GM21447 (cell line): ENCODE measurements around the gene SETD3.
A peak's percentile ranks its signal among the peaks of the same experiment; 100 is the strongest.

Experiments used
- ATAC-seq: cut with Tn5 transposase; IDR thresholded peaks from one replicate; pipeline ENCODE4 v1.9.1; 2021; ENCODE audit not compliant: unreplicated experiment

Gene SETD3

DNA sequence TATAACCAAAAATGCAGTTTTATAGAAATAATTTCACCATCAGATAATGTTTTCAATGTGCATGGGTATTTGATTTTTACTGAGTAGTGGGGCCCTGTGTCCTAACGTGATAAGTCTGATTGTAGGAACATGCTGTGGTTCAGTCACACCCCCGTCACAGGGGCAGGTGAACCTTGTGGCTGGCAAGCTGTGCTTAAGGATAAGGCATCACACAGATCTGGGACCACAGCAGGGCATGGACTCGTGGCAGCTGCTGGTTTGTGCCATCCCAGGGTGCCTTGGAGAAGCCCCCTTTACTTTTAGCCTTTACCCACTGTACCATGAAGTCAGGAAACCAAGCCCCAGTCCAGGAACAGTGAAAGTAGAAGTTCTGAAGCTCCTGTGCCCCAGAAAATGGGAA lies 17.2 kb upstream of the SETD3 start:
- ATAC-seq: no peak

DNA sequence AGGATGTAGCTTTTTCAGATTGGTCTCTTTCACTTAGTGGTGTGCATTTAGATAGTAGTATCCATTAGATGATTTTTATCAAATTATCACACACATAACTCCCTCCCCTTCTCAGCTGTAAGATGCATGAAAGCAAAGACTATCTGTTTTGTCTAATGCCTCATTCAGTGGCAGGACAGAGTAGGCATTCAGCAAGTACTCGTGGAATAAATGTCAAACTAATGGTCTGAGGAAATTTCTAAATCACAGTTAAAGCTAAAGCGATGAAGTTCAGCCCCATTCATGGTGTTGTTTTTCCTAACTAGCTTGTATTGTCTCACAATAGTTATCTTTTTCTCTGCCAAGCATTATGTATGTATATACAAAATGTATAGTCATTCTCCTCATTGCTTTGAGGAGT lies 16.7 kb upstream of the SETD3 start:
- no peak for ATAC-seq

DNA sequence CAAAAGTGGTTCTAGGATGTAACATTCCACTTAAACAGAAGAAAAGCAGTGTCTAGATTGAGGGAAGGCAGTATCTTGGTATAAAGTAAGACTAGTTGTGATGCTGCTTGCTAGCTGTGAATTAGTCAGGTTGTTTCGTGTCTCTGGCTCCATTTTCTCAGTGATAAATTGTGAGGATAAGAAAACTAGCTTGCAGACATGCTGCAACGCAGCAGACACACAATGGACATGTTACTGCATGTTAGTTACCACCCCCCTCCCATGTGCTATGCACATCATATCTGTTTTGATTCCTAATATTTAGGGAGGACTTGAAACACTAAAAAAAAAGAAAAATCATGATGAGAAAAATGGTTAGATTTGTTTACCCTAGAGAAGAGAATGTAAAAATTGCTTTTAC lies 3.4 kb upstream of the SETD3 start:
- ATAC-seq: no peak

DNA sequence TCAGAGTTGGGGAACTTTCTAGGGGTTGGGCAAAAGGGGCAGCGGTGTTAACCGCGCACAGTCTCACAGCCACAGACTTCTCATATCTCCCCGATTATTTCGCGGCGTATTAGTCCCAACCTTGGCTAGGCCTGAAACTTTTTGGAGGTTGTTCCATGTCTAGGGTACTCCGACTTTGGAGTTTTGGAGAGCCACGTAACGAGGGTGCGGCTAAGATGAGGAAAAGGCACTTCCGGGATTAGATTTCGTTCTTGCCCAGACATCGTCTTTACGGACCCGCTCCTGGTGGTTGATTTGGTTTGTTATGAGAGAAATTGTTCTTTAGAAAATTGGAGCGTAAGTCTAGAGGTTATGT lies 1.1 kb upstream of the SETD3 start:
- ATAC-seq: no peak

DNA sequence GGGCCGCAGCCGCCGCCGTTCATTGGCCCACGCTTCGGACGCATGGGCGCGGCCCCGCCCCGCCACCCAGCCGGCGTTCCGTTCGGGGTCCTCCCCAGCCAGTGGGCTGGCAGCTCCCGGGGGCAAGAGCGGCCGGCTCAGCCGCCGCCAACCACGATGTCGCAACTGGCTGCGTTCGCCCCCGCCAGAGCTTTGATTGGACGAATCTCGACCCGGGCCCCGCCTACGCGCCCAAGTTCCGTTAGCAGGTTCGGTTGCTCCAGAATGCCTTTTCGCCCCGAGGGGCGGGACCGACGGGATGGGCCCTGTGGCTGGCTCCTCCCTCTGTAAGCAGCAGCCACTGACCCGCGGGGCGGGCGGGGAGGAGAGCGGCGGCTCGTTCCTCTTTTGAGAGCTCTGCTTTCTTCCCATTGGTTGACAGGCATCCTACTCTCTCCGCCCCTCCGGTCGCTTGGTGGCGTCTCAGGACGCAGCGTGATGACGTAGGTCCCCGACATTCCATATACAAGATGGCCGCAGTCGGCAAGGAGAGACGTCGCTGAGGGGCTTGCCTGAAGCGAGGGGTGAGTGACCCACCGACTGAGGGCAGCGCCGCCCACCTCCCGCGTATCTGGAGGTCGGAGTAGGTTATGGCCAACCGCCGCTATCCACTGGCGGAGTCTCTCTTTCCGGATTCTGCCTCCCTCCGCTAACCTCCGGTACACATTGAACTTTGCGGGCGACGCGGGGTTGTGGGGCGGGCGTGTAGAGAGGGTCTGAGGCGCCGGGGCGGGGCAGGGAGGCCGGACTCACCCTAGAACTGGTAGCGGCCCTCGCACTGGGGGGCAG lies 472 bp upstream of the SETD3 start, which contains the start of gene CCNK:
Gene CCNK, plus strand, starts transcription at position 493 of the 828 bp plus-strand sequence. CDS start 11,269 bp downstream, outside the sequence.
- ATAC-seq: peak; percentile 84

DNA sequence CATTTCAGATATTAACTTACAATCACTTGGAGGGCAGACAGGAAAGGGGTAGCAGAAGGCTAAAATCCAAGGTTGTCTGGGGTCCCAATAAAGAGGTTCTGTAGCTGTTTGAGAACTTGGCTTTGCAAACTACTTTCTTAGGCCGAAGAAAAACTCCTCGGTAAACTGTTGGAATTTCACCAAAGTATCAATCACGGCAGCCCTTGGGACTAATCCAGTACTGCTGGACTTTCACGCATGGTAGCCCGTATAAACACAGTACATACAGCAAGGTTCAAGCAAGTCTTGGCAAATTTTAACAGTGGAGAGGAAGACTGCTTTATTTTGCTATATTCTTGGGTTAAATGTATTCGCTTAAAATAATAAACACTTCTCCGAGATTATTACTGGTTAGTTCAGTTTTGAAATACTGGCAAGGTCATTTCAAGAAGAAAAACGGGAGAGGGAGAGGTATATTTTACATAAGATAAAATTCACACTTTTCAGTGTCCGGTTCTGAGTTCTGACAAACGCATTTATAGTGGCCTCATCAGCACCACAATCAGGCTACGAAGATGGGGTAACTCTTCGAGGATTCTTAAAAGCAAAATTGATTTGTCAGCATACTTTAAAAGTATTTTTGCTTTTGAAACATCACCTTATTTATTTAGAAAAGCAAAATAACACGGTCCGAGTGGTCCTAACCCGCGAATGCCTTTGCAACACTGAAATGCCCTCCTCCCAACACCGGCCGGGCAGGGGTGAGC lies 1.3 kb downstream of the SETD3 start:
- ATAC-seq: no peak

DNA sequence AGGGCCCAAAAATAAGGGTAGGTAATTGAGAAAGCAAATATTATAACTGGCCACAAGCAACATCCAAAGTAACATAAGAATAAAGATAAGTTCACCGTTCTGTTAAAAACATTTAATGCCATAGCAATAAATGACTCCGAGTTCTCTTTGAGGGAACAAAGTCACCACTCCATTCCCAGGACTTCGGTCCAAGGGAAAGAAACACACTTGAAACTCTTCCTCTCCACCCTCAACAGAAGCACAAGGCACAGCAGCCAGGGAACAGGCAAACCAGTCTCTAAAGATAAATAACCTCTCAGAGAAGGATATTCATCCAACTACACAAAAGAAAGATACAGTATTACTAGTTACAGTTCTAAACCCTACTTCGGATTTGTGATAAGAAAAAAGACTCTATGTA lies 2.5 kb downstream of the SETD3 start:
- ATAC-seq: no peak

DNA sequence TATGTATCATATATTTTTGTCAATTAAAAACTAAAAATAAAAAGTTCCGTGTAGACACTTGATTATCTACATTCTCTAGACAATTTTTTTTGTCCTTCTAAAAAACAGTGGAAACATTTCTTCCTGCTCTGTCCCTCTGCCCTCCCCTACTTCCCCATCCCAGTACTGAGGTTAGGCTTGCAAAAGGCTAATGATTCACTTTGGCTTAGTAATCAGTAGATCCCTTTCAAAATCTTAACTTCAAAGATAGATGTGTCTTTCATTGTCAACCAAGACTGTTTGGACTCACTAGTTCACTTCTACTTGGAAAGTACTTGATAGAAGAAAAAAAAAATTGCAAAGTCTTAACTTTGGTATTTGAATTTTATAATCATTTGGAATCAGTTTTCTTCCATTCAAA lies 3.8 kb downstream of the SETD3 start:
- ATAC-seq: no peak

DNA sequence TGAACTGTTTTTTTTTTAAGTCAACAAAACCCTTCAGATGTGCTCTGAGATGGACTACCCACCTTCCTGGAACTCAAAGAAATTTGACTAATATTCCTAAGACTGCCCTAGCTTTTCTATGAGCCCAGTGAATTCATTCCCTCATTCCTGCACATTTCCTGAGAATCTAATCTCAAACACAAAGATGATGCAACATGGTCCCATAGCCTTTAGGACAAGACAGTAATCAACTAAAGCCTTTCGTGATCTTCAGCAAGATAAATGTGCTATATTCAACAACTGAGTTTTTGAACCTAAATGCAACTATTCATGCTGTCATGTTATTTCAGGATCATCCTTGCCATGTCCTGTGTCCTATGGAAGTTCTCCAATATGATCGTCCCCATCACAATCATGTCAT lies 5.0 kb downstream of the SETD3 start:
- ATAC-seq: no peak

DNA sequence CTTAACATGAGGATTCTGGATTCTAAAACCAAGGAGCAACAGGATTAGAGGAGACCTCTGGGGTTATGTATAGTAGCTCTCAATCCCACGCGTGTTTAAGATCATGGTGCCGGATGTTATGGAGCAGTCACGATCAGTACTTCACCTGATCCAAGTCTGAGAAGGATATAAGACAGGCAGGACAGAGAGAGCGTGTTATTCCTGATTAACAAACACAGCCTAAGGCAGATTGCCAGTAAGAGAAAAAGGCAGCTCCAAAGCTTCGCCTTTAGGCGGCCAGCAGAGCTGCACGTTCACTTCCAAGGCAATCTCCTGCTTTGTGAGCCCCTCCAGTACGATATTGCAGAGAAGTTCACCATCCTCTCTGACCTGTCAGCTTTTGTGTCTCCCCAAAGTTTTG lies 5.5 kb downstream of the SETD3 start:
- ATAC-seq: no peak

DNA sequence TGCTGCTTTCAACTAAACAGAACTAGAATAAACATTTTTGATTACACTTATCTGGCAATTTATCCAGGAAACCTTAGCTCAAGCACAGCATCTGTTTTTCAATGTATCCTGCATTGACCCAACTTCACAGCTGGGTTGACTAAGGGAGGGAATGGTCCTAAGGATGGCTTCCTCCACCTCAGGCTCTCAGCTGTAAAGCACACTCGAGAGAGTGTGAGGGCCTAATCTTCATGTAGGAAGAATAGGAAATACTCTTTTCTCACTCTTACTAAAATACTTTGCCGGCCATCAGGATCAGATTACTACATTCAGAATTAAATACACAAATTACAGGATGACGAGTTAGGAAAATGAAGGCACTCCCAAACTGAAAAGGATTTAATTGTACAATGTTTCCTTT lies 7.2 kb downstream of the SETD3 start:
- ATAC-seq: no peak

DNA sequence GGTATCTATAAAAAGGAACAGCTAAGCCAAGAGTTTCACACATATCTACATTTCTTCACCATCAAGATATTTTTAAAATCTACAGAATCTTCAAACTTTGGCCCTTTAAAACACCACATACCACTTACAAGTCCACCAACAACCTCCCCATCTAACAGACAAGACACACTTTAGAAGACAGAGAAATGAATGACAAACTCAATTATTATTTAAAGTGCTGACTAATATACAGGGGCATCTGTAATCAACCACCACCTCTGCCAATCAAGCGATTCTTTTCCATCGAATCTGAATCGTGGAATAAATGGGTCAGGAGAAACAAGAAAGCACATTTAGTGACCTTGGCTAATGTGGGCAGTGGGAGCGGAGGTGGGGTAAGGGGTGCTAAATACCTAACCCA lies 7.7 kb downstream of the SETD3 start:
- ATAC-seq: no peak

DNA sequence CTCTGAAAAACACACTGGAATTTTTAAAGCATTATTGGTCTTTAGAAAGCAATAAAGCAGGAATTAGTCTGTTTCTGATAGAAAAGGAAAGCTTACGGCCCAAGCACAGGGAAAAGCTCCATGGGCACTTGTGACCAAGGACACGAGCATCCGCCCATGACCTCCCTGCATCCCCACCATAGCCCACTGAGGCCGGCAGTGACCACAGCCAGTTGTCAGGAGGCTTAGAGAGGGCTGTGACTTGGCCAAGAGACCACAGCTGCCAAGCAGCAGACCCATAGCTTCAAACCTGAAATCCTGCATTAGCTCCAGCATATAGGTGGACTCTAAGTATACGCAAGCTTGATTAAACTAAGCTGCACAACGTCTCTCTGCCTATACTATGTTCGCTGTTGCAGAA lies 8.9 kb downstream of the SETD3 start:
- no peak for ATAC-seq

DNA sequence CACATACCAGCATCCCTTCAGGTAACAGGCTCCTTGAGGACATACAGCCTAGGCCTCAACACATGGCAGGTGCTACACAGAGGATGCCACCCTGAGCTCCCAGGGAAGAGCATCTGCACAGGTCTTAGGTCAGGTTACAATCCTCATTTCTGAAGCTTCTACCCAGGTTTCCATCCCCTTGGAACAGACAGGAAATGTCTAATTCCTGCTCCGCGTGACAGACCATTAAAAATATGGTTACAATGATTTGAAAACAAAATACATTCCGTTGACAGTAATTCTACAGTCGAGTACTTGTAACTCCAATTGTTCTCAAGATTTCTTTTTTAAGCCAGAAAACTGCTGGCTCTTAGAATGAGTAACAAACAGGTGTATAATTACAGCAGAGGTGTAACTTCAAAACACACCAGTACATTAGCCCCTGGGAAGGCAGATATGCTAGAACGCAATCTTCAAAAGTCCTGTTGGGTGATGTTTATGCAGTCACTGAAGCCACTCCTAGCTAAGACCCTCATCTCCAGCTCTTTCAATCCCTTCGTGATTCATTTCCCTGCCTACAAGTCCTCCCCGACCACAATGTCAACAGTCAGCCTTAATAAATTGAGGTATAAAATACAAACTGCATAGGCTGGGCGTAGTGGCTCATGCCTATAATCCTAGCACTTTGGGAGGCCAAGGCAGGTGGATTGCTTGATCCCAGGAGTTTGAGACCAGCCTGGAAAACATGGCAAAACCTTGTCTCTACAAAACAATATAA lies 11.6 kb downstream of the SETD3 start:
- no peak for ATAC-seq

DNA sequence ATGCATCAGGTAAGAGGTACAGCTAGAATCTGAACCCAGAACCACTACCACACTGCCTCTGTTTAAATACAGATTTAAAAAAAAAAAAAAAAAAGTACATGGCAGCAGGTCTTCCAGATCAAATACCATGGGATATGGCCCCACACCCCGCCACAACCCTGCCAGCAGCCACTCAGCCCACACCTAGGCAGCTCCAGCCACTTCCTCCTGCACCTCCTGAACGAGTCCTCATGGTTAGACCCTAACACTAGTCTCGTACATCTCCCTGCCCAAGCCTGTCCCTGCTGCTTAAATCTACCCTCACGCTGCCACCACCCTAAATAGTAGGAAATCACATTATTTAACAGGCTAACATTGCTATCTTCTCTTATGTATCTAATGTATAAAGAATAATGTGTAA lies 12.6 kb downstream of the SETD3 start:
- no peak for ATAC-seq

DNA sequence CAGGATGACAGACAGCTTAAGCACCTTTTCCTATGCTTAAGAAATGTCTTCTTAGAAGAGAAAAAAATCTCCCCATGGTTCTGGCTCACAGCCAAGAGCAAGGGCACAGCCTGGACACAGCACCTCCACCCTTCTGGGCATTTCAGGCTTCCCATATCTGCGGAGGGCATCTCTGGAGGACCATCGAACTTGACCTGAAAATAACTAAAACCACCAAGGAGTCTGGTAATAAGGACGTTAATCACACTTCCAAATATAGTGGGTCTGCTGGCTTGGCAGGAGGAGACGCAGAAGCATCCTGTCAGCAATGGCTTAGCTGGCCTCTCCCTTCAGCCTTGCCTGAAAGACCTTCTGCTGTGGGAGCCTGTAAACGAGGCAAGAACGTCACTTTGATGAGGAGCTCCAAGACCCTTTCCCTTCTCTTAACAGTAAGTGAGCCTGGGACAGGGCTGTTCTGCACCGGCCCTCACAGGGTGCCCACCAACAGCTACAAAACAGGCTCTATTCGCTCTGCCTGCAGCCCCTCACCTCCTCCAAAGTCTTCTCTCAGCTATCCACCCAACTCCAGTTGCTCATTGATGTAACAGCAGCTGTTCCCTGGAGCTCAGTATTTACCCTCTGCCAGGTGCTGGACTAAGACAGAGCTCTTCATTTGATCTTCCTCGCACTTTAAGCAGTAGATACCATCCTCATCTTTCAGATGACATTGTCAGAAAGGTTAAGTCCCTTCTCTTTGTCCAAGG lies 13.2 kb downstream of the SETD3 start:
- ATAC-seq: no peak

DNA sequence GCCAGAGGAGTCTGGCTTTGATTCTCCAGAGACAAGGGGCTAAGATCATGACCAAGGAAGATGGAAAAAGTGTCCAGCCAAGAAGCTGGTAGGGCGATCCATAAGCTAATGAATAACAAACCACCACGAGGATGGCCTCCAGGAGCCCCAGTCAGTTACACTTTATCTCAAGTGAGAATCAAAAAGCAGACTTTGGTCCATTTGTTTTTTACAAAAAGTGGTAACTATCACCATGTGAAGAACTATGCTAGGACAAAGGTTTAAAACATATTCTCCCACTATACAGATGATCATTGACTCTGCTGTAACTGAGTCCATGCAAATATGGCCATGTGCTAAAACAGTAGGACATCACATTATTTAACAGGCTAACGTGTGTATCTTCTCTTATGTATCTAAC lies 13.9 kb downstream of the SETD3 start:
- no peak for ATAC-seq

DNA sequence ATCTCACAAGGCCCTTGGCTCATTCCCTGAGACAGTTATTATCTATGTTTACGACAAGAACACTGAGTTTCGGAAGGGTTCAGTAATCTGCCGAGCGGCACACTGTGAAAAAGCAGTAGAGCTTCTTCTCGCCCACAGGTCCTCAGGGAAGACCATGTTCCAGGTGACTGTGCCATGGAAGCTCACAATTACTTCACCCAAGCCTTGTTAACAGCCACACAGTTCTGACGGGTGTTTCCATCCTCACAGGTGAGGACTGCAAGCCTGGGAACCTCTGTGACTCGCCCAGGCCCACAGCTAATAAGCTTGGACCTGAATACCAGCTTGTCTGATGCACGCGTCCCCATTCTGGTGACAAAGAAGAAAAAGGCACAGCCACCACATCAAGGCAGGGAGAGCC lies 15.4 kb downstream of the SETD3 start:
- ATAC-seq: no peak

DNA sequence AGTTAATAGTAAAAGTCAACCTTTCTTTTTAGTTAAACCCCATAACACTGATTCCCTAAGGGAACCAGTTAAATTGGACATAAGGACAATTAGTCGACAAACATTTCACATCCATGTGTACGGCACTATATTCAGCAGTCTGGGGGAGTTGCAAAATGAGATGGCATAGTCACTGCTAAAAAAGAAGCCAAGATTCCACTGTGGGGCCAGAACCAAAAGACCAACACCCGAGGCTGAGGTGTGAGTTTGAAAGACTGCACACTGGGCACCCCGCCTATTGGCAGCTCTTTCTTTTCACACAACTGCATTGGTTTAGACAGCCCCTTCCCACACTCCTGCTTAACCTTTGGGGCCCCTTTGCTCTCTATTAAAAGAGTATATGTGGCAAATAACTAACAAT lies 16.7 kb downstream of the SETD3 start:
- ATAC-seq: no peak

DNA sequence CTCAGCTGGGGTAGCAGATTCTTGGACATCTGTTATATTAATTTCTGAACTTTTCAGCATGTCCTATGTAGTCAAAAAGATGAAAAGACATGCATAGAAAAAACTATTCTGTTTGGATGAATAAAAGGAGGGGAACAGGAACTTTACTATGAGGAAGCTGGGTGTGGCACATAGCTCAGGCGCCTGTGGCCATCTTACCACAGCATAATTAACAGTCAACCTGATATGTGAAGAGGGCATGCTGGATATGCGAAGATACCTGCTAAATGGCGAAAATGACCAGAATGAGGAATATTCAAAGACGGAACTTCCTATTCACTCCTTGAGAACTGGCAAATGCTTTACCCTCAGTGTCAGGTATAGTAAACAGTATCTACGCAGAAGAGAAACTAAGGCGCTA lies 18.4 kb downstream of the SETD3 start:
- no peak for ATAC-seq

DNA sequence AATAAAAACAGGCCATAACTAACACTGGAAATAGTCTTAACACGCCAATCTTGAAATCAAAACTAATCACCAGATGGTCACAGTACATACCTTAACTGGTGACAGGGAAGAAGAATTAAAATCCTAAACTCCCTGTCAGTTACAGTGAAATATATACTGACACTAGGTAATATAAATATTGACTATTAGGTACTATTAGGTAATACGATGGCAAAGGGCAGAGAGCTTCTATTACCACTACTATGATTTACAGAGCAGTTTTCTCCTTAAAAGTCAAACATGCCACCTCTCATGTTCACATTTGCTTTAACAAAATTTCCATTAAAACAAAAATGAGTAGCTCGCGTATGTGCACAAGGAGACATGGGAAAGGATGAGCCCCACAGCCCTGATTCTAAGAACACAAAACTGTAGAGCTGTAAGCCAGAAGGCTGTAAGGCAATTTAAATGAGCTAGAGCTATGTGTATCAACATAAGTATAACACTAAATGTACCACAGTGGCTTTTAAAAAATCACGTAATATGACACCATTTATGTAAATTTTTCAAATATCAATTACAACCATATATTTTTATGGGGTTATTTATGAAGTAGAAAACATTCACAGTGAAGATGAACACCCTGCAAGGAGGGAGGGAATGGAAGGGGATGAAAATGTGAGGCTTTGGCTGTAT lies 19.1 kb downstream of the SETD3 start:
- ATAC-seq: no peak
